Right ventricle myocardium inferior (tissue), 1 donor: ENCODE measurements around the gene SLC35D2. TPM values are rescaled to one million over a fixed set of nuclear protein-coding genes. Genes with fewer than 3 reads are reported as not detected.
"Not testable (repeated sequence)": the region's sequence is repeated elsewhere in the genome, so short reads cannot be mapped to it uniquely, and the experiment has no call there.

ENCODE experiments used
- ATAC-seq: fragments of 200-7000 bp; cut with Tn5 transposase; one replicate; pipeline ENCODE4 v1.9.1; 2020; ENCODE audit warnings: mild to moderate bottlenecking, moderate library complexity
- DNase-seq: peaks from one replicate; pipeline ENCODE4 v3.0.0; 2021; ENCODE audit errors: missing footprints
- intact Hi-C: fragments of 100-400 bp; cut with DNase I; formaldehyde crosslinking; loops from one replicate; pipeline ENCODE4 v1.11.0; 2022
- total RNA-seq: library from RNA; stranded (reverse); fragmentation: NEBNext Ultra II Directional; extraction: Animal tissue kit (Norgen Biotek cat#: 25700); gene quantifications from one replicate; pipeline ENCODE4 v1.2.1, GENCODE V29; 2021
- donor health status: DM: no; HTN: yes; CAD: no; lungs with severe emphysema.

Gene SLC35D2
- total RNA-seq, 1 donor from 2014 or later = 14.7 TPM

DNA sequence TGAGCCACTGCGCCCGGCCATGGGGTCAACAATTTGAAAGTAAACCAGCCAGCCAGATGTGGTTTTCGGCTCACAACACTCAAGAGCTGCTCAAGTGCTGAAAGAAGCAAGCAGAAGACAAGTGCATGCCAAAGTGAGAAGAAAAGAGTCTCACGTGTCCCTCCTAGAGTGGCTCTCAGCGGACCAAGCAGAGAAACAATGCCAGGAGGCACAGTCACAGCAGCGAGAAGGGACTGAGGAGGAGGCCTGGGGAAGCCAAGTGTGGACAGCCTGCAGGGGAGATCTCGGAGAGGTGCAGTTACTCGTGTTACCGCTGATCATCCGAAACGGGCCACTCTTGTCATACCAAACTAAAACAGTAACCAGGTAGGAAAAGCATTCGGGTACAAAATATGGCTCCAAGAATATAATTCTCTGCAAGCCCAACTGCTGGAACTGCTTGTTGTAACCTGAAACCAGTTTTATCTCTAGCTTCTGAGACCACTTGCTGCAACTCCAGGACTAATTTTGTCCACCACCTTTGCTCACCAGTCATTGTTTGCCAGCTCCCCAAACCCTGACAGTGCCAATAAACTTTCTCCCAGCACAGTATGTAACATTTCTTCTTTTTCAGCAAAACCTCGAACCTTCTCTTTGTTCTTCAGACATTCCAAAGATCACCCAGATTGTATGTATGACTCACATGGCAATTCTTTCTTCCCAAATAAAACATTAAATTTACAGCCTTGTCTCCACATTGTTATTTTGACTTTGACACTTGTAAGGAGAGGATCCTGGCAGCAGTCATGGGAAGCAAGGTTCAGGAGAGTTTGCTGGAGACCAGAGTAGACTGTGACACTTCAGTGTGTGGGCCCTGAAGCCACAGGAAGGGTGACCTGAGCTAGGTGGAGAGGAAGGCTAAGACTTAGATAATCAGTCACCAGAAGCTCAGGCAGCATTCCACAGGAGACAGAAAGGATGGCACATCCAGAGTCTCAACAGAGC lies 6.3 kb downstream of the SLC35D2 start:
- peak; percentile 64 for ATAC-seq
- intact Hi-C loops = no loop called here
- no peak for DNase-seq

DNA sequence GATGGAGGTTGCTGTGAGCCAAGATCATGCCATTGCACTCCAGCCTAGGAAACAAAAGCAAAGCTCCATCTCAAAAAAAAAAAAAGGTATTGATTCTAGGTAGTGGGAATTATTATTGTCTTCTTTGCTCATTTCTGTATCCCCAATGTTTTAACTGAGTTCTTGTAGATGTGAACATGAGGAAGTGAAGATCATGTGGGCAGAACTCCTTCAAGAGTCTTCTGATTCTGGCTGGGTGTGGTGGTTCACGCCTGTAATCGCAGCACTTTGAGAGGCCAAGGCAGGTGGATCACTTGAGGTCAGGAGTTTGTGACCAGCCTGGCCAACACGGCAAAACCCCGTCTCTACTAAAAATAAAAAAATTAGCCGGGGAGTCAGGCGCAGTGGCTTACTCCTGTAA lies 8.0 kb downstream of the SLC35D2 start:
- intact Hi-C loops, ATAC-seq: not testable (repeated sequence)

DNA sequence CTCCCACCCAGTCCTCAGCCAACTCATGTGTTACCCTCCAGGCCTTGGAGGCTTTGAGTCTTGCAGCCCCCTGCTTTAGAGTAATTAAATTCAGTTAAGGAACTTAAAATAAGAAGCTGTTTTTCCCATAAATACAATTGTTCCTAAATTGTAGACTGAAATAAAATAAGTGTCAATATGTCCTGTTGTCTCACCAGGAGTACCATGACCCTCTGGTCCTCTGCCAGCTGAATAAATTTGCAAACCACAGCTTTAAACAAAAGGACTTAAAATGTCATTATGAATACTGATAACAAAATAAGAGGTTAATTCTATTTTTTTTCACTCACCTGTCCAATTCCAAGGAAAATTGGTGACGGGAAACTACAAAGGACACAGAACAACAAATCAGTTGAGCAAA lies 15.6 kb downstream of the SLC35D2 start:
- ATAC-seq = no peak
- no peak for DNase-seq
- intact Hi-C loops = no loop called here

More for the DNA sequence above, 8.0 kb downstream of the SLC35D2 start:
- DNase-seq = not testable (repeated sequence)

DNA sequence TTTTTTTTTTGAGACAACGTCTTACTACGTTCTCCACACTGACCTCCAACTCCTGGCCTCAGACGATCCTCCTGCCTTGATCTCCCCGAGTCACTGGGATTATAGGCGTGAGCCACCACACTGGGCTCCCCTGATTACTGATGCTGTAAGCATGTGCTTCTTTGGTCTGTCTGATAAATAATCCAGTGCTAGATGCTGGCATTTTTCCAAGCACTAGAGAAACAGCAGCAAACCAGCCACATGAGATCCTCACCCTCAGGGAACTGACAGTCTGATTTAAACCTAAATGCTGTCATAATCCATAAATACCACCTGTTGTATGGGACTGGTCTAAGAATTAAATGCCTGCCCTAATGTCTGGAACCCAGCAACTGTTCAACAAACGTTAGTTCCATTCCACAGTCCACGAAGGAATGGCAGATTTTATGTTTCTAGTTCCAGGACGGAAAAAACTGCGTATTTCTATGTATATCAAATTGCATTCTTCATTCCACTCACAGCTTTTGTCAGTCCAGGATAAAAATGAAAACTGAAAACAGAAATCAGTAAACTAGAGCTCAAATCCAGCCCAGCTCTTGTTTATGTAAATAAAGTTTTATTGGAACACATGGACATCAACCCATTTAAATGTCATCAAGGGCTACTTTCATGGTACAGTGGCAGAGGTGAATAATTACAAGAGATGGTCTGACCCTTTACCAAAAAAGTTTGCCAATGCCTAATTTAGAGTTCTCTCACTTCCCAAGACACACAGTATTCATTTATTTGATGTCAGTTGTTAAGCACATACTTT lies 20.1 kb downstream of the SLC35D2 start:
- intact Hi-C loops = no loop called here
- DNase-seq = no peak
- no peak for ATAC-seq

DNA sequence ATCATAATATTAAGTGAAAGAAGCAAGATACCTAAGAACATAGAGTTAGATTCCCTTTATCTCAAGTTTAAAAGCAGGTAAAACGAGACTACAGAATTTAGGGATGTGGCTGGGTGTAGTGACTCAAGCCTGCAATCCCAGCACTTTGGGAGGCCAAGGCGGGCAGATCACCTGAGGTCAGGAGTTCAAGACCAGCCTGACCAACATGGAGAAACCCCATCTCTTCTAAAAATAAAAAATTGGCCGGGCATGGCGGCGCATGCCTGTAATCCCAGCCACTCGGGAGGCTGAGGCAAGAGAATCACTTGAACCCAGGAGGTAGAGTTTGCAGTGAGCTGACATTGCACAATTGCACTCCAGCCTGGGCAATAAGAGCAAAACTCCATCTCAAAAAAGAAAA lies 21.4 kb downstream of the SLC35D2 start:
- intact Hi-C loops, DNase-seq, ATAC-seq: not testable (repeated sequence)

DNA sequence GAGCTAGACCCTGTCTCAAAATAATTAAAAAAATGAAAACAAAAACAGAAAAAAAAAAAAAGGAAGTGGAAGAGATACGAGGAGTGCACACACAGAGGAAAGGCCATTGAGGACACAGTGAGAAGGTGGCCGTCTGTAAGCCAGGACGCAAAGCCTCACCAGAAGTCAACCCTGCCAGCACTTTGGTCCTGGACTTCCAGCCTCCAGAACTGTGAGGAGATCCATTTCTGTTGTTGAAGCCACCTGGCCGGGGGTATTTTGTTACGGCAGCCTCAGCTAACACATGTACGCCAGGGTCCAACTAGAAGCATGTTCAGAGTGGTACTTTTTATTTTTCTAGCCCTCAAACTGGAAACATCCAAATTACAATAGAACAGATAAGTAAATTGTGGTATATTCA lies 21.8 kb downstream of the SLC35D2 start:
- no peak for ATAC-seq
- intact Hi-C loops = no loop called here
- no peak for DNase-seq

DNA sequence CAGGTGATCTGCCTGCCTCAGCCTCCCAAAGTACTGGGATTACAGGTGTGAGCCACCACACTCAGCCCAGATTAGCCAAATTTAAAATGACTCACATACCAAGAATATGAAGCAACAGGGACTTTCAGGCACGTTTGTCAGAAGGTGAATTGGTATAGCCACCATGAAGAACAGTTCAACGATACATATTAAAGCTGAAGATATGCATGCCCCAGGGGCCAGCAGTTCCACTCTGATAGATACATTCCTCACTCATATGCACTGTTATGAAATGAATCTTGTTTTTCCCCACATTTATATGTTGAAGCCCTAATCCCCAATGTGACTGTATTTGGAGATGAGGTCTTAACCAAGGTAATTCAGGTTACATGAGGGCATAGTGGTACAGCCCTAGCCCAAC lies 22.5 kb downstream of the SLC35D2 start:
- DNase-seq (no peak), ATAC-seq (no peak)
- intact Hi-C loops = no loop called here

DNA sequence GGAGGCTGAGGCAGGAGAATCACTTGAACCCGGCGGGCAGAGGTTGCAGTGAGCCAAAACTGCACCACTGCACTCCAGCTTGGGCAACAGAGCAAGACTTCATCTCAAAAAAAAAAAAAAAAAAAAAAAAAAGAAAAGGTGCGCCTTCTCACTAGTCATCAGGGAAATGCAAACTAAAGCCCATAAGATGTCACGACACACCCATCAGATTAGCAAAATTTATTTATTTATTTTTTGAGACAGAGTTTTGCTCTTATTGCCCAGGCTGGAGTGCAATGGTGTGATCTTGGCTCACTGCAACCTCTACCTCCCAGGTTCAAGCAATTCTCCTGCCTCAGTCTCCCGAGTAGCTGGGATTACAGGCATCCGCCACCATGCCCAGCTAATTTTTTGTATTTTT lies 23.0 kb downstream of the SLC35D2 start:
- not testable (repeated sequence) for ATAC-seq, DNase-seq

DNA sequence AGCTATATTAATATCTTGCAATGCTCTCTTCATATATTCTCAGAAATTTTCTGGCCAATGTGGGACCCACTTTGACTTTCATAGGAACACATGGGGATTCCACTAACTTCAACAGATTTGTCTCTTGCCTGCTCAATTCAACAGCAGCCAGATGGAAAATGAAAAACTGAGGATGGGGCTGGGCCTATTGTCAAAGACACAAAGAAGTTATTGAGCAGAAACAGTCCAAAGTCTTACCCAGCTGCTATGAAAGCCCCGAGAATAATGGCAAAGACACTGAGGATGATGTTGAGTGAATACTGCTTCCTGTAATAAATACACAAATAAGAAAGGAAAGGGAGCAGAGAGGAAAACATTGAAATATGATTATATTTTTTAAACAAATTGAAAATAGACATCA lies 32.6 kb downstream of the SLC35D2 start:
- intact Hi-C loops = no loop called here
- no peak for DNase-seq
- no peak for ATAC-seq

More for the DNA sequence above, 23.0 kb downstream of the SLC35D2 start:
- intact Hi-C loops = not testable (repeated sequence)

DNA sequence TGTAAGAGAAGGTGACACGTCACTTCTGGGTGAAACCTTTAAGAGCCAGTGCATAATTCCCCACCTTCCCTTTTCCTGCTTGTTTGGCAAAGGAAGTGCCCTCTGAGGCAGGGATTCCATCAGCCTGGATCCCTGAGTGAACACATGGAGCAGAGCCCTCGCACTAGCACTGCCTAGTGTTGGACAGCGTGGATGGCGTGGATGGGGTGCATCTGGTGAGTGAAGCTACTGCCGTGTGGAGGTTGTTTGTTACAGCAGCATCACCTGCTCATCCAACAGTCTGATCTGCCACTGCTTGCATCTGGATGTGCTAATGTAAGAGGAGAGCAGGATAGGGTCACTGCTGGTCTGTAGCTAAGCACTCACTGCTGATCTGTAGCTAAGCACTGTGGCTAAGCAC lies 35.2 kb downstream of the SLC35D2 start:
- ATAC-seq (no peak), DNase-seq (no peak)
- intact Hi-C loops = no loop called here

DNA sequence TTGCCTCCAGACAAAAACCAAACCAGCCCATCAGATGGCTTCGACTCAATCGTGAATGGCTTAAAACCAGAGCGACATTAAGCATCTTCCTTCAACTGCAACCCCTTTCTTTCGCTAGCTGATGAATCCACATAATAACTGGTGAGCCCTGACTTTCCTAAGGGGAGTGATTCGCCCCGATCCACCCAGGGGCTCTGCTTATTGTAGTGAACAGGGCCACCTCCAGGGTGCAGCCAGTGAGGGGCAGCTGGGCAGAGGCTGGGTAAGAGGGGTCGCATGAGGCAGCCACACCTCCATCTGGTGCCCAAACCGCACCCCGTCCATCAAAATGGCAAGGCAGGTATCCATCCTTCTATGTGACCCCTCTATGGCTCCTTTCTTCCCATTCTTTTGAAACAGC lies 38.0 kb downstream of the SLC35D2 start:
- intact Hi-C loops = no loop called here
- ATAC-seq (no peak), DNase-seq (no peak)

DNA sequence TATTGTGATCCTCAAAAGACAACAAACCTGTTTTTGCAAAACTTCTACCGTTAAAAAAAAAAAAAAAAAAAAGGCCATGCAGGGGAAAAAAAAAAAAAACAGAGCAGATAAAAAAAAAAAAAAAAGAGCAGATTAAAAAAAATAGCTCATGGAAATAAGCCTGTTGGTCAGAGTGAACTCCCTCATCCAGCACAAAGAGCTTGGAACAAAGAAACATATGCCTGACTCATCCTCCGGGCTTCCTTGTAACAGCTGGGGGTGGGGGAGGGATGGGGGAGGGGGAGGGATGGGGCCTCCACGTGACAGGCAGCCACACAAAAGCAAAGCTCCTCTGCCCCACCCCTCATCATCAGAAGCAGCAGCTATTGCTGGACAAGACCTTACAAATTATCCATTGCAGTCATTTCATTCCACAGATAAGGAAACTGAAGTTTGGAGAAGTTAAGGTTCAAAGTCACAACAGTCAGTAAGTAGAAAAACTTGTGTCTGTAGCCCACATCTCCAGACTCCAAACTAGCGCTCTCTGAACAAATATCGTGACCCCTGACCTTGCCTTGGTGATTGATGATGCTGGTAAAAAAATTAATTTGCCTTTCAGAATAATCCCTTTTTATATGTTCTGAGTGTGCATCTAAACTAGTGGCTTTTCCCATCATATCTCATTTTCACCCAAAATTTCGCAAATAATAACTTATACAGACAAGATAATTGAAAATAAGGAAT lies 38.9 kb downstream of the SLC35D2 start:
- DNase-seq (no peak), ATAC-seq (peak; percentile 72)
- intact Hi-C loops = loop anchor here (5.0 kb wide), 1 partner anchor 73 kb away; the partner anchor contains the start of gene ZNF367

DNA sequence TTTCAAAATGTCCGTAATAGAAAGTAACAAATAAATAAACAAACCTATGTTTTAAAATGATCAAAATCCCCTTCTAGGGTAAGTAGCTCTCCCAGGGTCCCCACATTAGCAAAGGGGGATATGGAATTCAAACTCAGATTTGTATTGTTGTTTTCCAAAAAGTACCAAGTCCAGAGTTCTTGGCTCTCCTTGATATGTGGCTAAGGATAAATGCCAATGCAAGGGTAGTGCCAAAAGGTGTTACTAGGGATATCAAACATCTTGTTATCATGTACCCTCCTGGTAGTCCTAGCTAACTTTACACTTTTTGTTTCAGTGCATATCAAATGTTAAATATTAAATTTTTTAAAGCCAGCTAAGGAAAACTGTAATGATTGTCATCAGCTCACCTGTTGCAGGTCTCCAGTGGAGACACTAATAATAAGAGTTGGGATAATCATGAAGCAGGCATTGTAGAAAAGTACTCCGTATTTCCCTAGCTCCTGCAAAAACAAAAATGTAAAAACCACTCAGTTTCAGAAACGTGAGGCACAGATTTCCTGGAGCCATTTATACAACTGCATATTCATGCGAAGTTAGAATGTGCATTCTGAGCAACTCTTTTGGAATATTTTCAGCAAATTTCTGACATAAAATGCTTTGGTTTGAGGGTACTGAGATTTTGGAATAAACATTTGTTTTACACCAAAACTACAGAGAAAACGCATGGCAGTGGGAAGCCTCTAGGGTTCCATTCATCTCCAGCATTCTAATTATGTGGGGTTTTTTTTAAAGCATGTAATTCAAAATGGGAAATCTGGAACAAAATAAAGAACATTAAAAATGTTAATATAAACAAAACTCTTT lies 39.8 kb downstream of the SLC35D2 start:
- ATAC-seq (no peak), DNase-seq (no peak)
- intact Hi-C loops = loop anchor here (5.0 kb wide), 1 partner anchor 74 kb away; the partner anchor contains the start of gene ZNF367

DNA sequence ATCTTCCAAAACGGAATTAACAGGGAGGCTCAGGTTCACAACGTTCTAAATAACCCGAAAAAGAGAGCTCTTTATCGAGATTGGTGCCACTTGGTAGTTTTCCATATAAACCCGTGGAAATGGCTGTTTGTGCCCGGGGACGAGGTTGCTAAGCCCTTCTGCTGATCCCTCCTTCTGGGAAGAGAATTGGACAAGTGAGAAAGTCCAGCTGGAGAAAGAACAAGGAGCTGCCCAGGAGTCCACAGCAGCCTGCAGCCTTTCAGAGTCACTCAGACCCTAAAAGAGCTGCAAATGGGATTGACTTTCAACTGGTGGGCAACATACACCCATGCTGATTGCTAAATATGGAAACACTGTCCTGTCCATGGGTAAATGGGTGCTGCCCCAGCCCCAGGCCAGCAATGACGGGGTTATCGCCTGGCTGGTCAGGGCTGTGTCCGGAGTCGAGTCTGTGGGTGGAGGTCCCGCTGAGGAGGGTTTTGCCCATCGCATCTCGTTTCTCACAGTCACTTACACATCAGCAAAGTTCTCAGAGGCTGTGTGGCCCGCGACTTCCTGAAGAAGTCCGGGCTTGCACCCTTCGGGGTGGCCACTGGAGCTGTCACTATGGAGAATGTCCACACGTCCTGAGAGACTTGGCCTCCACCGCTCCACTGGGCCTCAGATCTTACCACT lies 40.8 kb downstream of the SLC35D2 start:
- ATAC-seq (no peak), DNase-seq (no peak)
- intact Hi-C loops = loop anchor here (5.0 kb wide), 1 partner anchor 75 kb away; the partner anchor contains the start of gene ZNF367

DNA sequence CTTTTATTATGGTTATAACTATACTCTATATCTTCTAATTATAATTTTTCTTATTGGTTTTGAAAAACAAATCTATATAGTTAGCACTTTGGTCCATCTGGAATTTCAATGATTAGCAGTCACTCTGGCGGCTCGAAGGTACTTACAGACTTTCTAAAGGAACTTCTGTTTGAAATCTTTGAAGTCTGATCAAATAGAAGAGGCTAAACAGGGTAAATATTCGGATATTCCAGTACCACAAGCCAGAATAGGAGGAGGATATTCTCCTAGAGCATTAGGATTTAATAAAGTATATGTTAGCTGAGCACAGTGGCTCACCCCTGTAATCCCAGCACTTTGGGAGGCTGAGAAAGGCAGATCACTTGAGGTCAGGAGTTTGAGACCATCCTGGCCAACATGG lies 42.8 kb downstream of the SLC35D2 start:
- DNase-seq = no peak
- no peak for ATAC-seq
- intact Hi-C loops = loop anchor here (5.0 kb wide), 1 partner anchor 77 kb away; the partner anchor contains the start of gene ZNF367

DNA sequence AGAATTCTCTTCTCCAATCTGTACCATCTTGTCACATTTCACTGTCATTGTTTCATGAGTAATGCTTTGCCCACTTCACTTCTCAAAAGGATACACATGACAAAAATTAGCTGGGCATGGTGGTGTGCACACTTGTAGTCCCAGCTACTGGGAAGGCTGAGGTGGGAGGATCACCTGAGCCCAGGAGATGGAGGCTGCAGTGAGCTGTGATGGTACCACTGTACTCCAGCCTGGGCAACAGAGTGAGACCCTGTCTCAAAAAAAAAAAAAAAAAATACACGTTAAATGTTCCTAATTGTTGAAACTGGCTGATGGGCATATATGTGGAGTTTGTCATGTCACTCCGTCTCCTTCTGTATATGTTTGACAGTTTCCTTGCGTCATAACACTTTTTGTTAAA lies 45.2 kb downstream of the SLC35D2 start:
- no peak for DNase-seq
- intact Hi-C loops = no loop called here

DNA sequence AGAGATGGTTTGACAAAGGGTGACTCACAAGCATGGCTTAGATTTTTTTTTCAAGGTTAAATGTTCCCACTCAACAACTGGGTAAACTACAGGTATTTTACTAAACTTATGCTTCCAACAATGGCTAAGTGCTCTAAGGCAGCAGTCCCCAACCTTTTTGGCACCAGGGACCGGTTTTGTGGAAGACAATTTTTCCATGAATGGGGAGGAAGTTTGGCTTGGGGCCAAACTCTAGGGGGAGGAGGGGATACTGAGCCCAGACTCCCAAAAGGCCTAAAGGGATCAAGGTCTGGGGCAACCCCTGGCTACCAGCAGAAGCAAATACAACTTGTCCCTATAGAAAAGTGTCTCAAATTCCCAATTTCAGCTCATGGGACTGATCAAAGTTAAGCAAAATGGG lies 49.6 kb downstream of the SLC35D2 start:
- intact Hi-C loops = no loop called here
- ATAC-seq = no peak
- no peak for DNase-seq

More for the DNA sequence above, 45.2 kb downstream of the SLC35D2 start:
- no peak for ATAC-seq
